GM10266 (cell line): ENCODE measurements around the gene PROX1.

Experiments used
- DNase-seq: peaks from one replicate; pipeline ENCODE4 v3.0.0; 2012; ENCODE audit errors: extremely low spot score
- CTCF ChIP-seq: IDR thresholded peaks from 2 replicates; pipeline ENCODE4 v1.5.1; 2012; ENCODE audit warnings: mild to moderate bottlenecking, low read depth; ENCODE audit not compliant: control insufficient read depth, insufficient read depth; ENCODE audit errors: missing control alignments

The PROX1 gene

GRCh38 chr1:214006845-214007244, 19.1 kb downstream of the PROX1 start:
- TF ChIP-seq CTCF: no peak
- DNase-seq: no peak

GRCh38 chr1:214008347-214008746, 20.6 kb downstream of the PROX1 start:
- TF ChIP-seq CTCF: no peak
- no peak for DNase-seq

GRCh38 chr1:214008791-214009422, 21.1 kb downstream of the PROX1 start:
- no peak for TF ChIP-seq CTCF
- DNase-seq: no peak

GRCh38 chr1:214009423-214010196, 21.8 kb downstream of the PROX1 start:
- no peak for DNase-seq
- TF ChIP-seq CTCF: no peak

- TF ChIP-seq CTCF: no peak
- no peak for DNase-seq
Measured at GRCh38 chr1:214010197-214010573, 22.4 kb downstream of the PROX1 start.

GRCh38 chr1:214010717-214011116, 22.9 kb downstream of the PROX1 start:
- no peak for TF ChIP-seq CTCF
- DNase-seq: no peak

GRCh38 chr1:214012418-214012817, 24.6 kb downstream of the PROX1 start:
- TF ChIP-seq CTCF: no peak
- DNase-seq: no peak
